ENCODE results near the gene HS6ST1. TPM values are rescaled to one million over a fixed set of nuclear protein-coding genes. Genes with fewer than 3 reads are reported as not detected.

HS6ST1 gene
- total RNA-seq, 2 donors from 2014 or later = 69.0 to 233 TPM

GRCh38 chr2:128342550-128342949 is 23.9 kb upstream of the HS6ST1 start:
- no peaks in the 10 kb centered on the region for H3K9me3 ChIP-seq
- WGBS = 77% methylated on average over 3 of the region's 3 CpGs
- H3K4me3 ChIP-seq = no peak overlapping the region
- H3K4me1 ChIP-seq (replicated peaks) = peaks cover 1% of the 10 kb centered on the region
- no peak for TF ChIP-seq POLR2A (IDR thresholded peaks at IDR 0.05)
- TF ChIP-seq CTCF (IDR thresholded peaks at IDR 0.05) = no peak
- no peak for TF ChIP-seq POLR2AphosphoS5 (IDR thresholded peaks at IDR 0.05)
- intact Hi-C loops (cut with DNase I) = no loop called here
- no peak for DNase-seq (ENCODE audit: low spot score)
- no peaks in the 10 kb centered on the region for H3K36me3 ChIP-seq
- H3K27ac ChIP-seq = no peak overlapping the region
- no peaks in the 10 kb centered on the region for H3K27me3 ChIP-seq (replicated peaks; ENCODE audit: insufficient read depth)

GRCh38 chr2:128341621-128342020 is 23.0 kb upstream of the HS6ST1 start:
- no peaks in the 10 kb centered on the region for H3K36me3 ChIP-seq
- intact Hi-C loops (cut with DNase I) = no loop called here
- no peak overlapping the region for H3K27ac ChIP-seq
- WGBS = 91% methylated on average over 3 of the region's 3 CpGs
- H3K4me1 ChIP-seq (replicated peaks) = no peaks in the 10 kb centered on the region
- H3K27me3 ChIP-seq (replicated peaks; ENCODE audit: insufficient read depth) = no peaks in the 10 kb centered on the region
- DNase-seq (ENCODE audit: low spot score) = no peak
- no peak overlapping the region for H3K4me3 ChIP-seq
- H3K9me3 ChIP-seq = no peaks in the 10 kb centered on the region
- TF ChIP-seq POLR2A (IDR thresholded peaks at IDR 0.05) (no peak), CTCF (IDR thresholded peaks at IDR 0.05) (no peak), POLR2AphosphoS5 (IDR thresholded peaks at IDR 0.05) (no peak)

GRCh38 chr2:128332091-128332634 is 13.5 kb upstream of the HS6ST1 start:
- Histone ChIP-seq H3K9me3 (no peaks in the 10 kb centered on the region), H3K4me1 (replicated peaks) (no peaks in the 10 kb centered on the region), H3K27me3 (replicated peaks; ENCODE audit: insufficient read depth) (no peaks in the 10 kb centered on the region), H3K27ac (no peak overlapping the region), H3K4me3 (no peak overlapping the region), H3K36me3 (no peaks in the 10 kb centered on the region)
- TF ChIP-seq POLR2A (IDR thresholded peaks at IDR 0.05) = no peak
- intact Hi-C loops (cut with DNase I) = no loop called here
- no peak for DNase-seq (ENCODE audit: low spot score)
- WGBS = 99% methylated on average over 2 of the region's 2 CpGs

- 97% methylated on average over 5 of the region's 5 CpGs for WGBS
- TF ChIP-seq POLR2A (IDR thresholded peaks at IDR 0.05) (no peak), CTCF (IDR thresholded peaks at IDR 0.05) (no peak), POLR2AphosphoS5 (IDR thresholded peaks at IDR 0.05) (no peak)
- H3K4me3 ChIP-seq = no peak overlapping the region
- H3K27ac ChIP-seq = no peak overlapping the region
- no peaks in the 10 kb centered on the region for H3K27me3 ChIP-seq (replicated peaks; ENCODE audit: insufficient read depth)
- H3K36me3 ChIP-seq = no peaks in the 10 kb centered on the region
- H3K4me1 ChIP-seq (replicated peaks) = no peaks in the 10 kb centered on the region
- DNase-seq (ENCODE audit: low spot score) = no peak
- H3K9me3 ChIP-seq = no peaks in the 10 kb centered on the region
- intact Hi-C loops (cut with DNase I) = no loop called here
Measured at GRCh38 chr2:128330583-128330982, 11.9 kb upstream of the HS6ST1 start.

- DNase-seq (ENCODE audit: low spot score) = no peak
- TF ChIP-seq POLR2AphosphoS5 (IDR thresholded peaks at IDR 0.05) = no peak
- no peak for TF ChIP-seq POLR2A (IDR thresholded peaks at IDR 0.05)
- no peak for TF ChIP-seq CTCF (IDR thresholded peaks at IDR 0.05)
- peaks cover 3% of the 10 kb centered on the region for H3K4me1 ChIP-seq (replicated peaks)
- H3K9me3 ChIP-seq = no peaks in the 10 kb centered on the region
- H3K27me3 ChIP-seq (replicated peaks; ENCODE audit: insufficient read depth) = no peaks in the 10 kb centered on the region
- no peak overlapping the region for H3K27ac ChIP-seq
- intact Hi-C loops (cut with DNase I) = loop anchor here (10.0 kb wide), 2 partner anchors 405 to 1065 kb away; no protein-coding TSS in a partner anchor
- no peak overlapping the region for H3K4me3 ChIP-seq
- H3K36me3 ChIP-seq = no peaks in the 10 kb centered on the region
- 87% methylated on average over 6 of the region's 6 CpGs for WGBS
Measured at GRCh38 chr2:128329607-128330006, 10.9 kb upstream of the HS6ST1 start.

Measured in prostate gland (tissue), 2 donors.